Mesenteric fat pad (tissue), 1 donor: ENCODE measurements around the gene DNA2. TPM values are rescaled to one million over a fixed set of nuclear protein-coding genes. Genes with fewer than 3 reads are reported as not detected.
"Not testable (repeated sequence)": the region's sequence is repeated elsewhere in the genome, so short reads cannot be mapped to it uniquely, and the experiment has no call there.

ENCODE experiments used
- DNase-seq: peaks from one replicate; pipeline ENCODE4 v3.0.0-alpha.2; 2020; ENCODE audit warnings: low spot score
- long read RNA-seq: library from polyadenylated mRNA; unstranded; transcript quantifications from one replicate; pipeline ENCODE4 v2.0.0, GENCODE V29; 2020
- total RNA-seq: library from RNA; stranded (reverse); fragmentation: NEBNext Ultra II Directional; extraction: Animal tissue kit (Norgen Biotek cat#: 25700); gene quantifications from one replicate; pipeline ENCODE4 v1.2.1, GENCODE V29; 2021
- donor health status: DM: yes; HTN: yes; CAD: no.

Gene DNA2
- 3.8 TPM for total RNA-seq
- long read RNA-seq, partial matches to known transcripts = 1 of 1 reads
- long read RNA-seq, other reads (novel, unspliced or antisense) = 0 of 1 reads

DNA sequence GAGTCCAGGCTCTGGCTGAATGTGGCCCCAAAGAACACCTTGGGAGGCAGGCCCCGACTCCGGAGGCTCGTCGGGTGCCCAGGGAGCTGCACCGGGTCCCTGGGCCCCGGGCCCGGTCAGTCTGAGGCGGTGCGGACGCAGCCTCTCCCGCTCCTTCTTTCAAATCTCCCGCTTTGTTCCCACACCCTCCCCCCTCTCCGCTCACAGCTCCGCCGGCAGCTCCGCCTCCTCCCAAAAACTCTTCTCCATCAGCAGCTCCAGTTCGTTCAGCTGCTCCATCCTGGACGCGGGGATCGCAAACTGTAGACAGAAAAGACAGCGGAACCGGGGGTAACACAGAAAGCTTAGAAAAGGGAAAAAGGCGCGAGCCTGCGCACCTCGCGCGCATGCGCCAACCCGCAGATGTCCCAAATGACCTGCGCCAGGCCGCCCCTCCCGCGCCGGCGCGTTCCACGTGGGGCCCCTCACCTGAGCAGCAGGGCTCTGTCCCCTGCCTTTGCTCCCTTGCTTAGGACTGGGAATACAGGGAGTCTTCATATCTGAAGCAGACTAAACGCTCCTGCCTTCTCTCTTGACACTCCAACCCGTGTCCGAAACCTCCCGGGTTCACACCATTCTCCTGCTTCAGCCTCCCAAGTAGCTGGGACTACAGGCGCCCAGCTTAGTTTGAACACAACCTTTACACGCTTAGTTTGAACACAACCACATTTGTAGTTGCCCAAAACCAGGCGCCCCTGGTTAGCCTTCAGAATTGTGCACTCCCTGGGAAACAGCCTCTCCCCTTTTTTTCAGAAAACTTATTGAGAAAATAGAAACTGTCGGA, at the start of gene DNA2:
DNA2 (minus strand) TSS at position 388 of the 823 bp plus-strand sequence; CDS start at position 279, 109 bp downstream.
- DNase-seq = no peak

DNA sequence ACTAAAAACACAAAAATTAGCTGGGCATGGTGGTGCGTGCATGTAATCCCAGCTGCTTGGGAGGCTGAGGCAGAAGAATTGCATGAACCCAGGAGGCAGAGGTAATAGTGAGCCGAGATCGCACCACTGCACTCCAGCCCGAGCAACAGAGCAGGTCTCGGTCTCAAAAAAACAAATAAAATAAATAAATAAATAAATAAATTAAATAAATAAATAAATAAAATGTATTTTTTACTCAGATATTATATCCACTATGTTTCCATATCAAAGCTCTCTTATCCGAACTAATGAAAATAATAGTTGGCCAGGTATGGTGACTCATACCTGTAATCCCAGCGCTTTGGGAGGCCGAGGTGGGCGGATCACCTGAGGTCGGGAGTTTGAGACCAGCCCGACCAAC, 46.8 kb upstream of the DNA2 start:
- DNase-seq = not testable (repeated sequence)

DNA sequence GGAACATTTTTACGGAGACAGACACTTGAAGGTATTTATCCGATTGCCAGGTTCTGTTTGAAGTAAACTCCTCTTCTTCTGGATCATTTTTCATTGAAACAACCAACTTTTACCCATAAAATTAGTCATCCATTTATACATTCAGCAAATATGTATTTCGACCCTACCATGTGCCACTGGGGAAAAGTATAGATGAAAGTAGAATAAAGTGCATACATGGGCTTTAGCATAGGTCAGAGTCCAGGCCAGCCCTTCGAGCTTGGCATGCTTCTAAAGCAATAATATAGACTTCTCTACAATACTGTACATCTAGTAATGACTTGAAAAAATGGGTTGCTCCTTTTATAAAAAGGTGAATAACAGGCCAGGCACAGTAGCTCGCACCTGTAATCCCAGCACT, 45.4 kb upstream of the DNA2 start:
- DNase-seq = no peak

GRCh38 chr10:68516766-68517165, 45.0 kb upstream of the DNA2 start:
- no peak for DNase-seq

DNA sequence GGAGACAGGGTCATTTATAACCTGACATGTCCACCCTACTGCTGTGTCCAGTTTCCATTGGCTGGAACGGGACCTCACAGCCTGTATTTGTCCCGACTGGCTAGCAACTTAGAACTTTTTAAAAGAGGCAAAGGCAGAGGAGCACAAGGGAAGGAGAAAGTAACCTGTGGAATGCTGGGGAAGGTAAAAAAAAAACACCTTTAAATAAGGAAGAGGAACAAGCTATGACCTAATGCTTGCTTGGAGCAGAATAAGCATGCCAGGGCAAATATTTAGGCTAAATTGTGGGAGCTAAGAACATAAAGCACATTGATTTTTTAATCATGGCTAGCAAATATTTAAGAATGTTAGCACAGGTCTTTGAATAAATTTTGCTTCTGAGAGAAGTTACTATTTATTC, 44.4 kb upstream of the DNA2 start:
- DNase-seq = not testable (repeated sequence)

DNA sequence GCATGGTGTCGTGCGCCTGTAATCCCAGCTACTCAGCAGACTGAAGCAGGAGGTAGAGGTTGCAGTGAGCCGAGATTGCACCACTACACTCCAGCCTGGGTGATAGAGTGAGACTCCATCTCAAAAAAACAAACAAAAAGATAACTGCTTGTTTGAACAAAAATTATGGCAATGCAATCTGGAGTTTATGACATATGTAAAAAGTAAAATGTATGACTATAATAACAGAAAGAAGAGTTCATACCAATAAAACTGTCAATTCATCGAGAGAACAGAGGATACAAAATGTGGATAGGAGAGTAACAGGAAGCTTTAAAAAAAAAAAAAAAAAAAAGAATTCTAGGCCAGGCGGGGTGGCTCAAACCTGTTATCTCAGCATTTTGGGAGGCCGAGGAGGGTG, 36.3 kb upstream of the DNA2 start:
- no peak for DNase-seq

- no peak for DNase-seq
These were observed 34.6 kb upstream of the DNA2 start for GRCh38 chr10:68506411-68506810.

DNA sequence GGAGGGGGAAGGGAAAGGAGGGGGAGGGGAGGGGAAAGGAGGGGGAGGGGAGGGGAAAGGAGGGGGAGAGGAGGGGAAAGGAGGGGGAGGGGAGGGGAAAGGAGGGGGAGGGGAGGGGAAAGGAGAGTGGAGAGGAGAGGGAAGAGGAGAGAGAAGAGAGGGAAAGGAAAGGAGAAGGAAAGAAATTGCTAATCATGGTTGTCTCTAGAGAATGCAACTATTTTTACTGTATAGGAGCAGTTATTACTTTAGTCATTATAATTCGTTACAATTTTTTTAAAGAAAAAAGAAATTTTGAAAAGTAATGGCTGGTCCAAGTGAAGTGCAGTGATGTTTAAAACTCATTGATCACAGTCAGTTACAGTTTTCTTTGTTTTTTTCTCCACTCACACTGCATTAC, 31.1 kb upstream of the DNA2 start:
- DNase-seq = no peak

DNA sequence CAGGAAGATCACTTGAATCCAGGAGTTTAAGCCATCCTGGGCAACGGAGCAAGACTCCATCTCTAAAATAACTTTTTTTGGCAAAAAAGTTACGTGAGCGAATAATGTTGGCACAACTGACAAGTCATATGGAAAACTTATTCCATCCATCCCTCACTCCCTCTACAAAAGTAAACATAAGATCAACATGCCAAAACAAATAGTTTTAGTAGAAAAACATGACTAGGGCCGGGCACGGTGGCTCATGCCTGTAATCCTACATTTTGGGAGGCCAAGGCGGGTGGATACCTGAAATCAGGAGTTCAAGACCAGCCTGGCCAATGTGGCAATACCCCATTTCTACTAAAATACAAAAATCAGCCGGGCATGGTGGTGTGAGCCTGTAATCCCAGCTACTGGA, 29.9 kb upstream of the DNA2 start:
- no peak for DNase-seq

- no peak for DNase-seq
These were observed 27.8 kb upstream of the DNA2 start for GRCh38 chr10:68499544-68499943.

DNA sequence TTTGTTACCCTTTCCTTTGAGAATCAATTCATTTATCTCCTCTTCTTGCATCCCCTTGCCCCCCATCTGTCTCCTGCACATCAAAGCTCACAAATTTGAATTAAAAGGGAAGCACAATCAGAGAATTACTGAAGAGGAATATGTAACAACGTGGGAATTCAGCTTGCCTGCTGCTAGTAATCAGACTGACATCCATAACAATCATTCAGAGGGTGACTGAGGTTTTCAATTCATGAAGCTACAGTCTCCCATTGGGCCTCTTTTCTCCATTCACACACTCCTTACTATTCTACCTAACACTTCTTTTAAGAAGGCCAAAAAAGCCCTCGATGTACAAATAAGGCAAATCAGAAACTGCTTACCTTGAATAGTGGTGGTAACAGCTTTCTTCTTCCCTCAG, 24.3 kb upstream of the DNA2 start:
- DNase-seq = no peak

DNA sequence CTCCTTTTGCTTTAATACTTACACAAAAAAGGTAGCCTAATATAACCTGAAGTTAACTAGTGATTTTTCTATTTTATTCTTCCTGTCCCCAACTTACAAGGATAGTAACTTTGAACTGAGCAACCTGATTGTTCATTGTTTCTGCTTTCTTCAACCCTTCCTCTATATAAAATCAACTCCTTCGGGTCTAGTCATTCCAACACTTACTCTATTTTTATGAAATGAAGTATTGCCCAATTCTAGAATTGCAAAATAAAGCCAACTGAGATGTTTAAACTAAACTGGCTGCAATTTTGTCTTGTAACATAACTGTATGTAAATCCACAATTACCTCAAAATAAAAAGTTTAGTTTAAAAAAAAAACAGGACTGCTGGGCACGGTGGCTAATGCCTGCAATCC, 20.3 kb upstream of the DNA2 start:
- no peak for DNase-seq

DNA sequence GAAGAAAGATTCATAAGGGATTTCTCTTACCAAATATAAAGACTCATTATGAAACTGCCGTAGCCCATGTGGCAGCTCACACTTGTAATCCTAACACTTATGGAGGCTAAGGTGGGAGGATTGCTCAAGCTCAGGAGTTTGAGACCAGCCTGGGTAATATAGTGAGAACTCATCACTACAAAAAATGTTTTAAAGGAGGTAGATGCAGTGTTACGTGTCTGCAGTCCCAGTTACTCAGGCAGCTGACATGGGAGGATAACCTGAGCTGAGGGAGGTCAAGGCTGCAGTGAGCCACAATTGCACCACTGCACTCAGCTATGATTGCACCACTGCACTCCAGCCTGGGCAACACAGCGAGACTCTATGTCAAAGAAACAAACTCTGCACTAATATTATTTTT, 18.1 kb upstream of the DNA2 start:
- no peak for DNase-seq

DNA sequence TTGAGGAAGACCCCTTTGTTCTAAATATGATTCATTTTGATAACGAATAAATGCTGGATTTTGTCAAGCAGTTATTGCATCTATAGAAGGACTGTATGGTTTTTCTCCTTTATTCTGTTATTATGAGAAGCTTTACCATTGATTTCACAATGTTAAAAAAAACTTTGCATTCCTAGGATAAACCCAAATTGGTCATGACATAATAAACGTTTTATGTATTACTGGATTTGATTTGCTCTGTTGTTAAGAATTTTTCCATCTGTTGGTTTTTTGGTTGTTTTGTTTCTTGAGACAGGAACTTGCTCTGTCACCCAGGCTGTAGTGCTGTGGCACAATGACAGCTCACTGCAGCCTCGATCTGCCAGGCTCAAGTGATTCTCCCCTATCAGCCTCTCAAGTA, 2.2 kb upstream of the DNA2 start:
- no peak for DNase-seq

DNA sequence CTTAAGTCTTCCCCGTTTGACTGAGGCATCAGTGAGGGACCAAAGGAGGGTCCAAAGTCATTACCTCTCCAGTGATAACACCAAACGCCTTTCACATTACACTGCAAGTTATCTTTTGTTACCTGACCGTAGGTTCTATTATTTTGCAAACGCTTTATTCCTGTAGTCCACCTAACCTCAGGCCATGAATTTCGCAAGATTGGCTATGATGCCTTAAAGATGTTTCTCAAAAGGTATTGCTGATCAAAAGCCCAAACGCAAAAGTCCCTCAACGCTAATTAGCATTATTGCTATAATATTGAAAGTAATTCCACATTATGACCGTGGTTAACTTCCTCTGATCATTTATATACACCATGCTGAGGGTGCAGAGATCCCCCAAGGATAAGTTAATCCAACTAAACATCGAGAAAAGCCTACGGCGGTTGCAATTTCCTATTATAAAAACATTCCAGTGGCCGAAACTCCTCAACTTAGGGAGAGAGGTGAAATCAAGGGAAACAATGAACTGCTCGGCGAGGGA, 649 bp downstream of the DNA2 start:
- no peak for DNase-seq

DNA sequence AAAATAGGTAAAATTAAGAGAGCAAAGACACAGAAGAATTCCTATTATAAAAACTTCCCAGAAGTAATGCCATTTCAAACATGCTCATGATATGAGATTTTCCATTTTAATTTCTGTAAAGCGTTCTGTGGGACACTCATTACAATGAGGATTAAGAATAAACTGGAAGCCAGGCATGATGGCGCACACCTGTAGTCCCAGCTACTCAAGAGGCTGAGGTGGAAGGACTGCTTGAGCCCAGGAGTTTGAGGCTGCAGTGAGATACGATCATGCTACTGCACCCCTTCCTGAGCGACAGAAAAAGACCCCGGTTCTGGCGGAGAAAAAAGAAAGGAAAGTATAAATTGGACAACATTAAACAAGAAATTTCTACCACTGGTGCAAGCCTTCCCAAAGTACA, 1.5 kb downstream of the DNA2 start:
- DNase-seq = no peak

- DNase-seq = no peak
These were observed 1.9 kb downstream of the DNA2 start for GRCh38 chr10:68469838-68470237.

- DNase-seq = not testable (repeated sequence)
These were observed 7.0 kb downstream of the DNA2 start for GRCh38 chr10:68464729-68465128.

DNA sequence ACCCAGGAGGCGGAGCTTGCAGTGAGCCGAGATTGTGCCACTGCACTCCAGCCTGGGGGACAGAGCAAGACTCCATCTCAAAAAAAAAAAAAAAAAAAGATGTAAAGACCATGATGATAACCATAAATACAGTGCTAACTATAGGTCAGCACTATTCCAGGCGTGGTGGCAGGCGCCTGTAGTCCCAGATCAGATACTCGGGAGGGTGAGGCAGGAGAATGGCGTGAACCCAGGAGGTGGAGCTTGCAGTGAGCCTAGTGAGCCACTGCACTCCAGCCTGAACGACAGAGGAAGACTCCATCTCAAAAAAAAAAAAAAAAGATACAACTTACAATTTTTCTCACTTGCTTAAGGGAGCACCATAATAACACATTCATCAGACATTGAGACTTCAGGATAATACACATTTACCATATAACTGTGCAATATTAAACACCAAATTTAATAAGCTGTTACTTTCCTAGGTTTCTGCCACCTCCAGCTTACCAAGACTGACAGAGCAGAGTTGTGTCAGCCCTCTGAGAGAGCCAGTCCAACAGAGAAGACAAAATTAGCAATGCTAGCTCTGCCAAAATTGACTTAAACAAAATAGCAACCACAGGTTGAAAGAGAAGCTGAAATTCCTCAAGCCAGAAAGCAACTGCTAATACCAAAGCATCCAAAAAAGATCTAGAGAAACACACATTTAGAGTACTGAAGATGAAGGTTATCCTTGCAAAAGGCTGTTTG, 8.2 kb downstream of the DNA2 start:
- DNase-seq = no peak

- DNase-seq = no peak
These were observed 9.2 kb downstream of the DNA2 start for GRCh38 chr10:68462536-68462935.

- no peak for DNase-seq
These were observed 10.7 kb downstream of the DNA2 start for GRCh38 chr10:68461032-68461431.

DNA sequence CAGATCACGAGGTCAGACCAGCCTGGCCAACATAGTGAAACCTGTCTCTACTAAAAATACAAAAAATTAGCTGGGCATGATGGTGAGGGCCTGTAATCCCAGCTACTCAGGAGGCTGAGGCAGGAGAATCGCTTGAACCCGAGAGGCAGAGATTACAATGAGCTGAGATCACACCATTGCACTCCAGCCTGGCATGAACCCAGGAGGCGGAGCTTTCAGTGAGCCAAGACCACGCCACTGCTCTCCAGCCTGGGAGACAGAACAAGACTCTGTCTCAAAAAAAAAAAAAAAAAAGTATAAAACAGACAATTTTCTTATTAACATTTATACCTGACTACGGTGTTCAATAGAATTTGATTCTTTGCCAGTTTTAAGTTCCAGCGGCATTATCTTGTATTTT, 22.1 kb downstream of the DNA2 start:
- not testable (repeated sequence) for DNase-seq
